ENCODE measurements around the gene TMEM132D. TPM values are rescaled to one million over a fixed set of nuclear protein-coding genes. Genes with fewer than 3 reads are reported as not detected.

Gene TMEM132D
- total and polyA plus RNA-seq, 2 of the 8 experiments (the other 6 are each of a cell fraction or from before 2014, with no cell fraction given): 3.5 to 10.1 TPM

DNA sequence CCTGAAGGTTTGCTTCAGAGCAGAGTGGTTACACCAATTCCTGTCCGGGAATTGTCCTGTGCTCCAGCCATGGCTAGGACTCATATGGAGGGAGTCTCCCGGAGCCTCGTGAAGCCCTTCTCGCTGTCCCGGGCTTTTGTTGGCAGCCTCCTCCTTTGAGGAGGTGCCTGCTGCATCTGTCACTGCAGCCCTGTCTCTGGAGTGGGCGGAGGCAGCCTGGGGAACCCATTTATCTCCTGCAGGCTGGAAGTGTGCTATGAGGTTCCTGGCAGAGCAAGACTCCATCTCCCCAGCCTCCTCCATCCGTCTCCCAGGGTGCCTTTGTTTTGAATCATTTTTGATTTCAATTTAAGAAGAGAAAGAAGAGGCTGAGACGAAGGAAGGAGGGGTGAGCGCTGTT is 695.3 kb downstream of the TMEM132D start:
- no peak overlapping the region for H3K4me3 ChIP-seq (ENCODE audit: extremely low read depth in 1 of 4, insufficient read depth in 2 of 4, low read depth in 3 of 4, low read length in 4 of 4)
- POLR2A ChIA-PET (ENCODE audit: partially characterized antibody): no interaction called here
- no peak overlapping the region for H2BK12ac ChIP-seq (ENCODE audit: low read depth, low read length)
- H2BK5ac ChIP-seq (ENCODE audit: low read depth, low read length): no peak overlapping the region
- H4K5ac ChIP-seq (ENCODE audit: insufficient read length, low read depth, low read length): no peak overlapping the region
- no peak overlapping the region for H3K27ac ChIP-seq (ENCODE audit: low read depth, low read length)
- FAIRE-seq (no peak), DNase-seq (ENCODE audit: low read depth in 1 of 2, low spot score in 2 of 2) (no peak)
- H3K4me1 ChIP-seq (replicated peaks in 1 of 4; ENCODE audit: control insufficient read depth in 3 of 4, insufficient read depth in 4 of 4, low read length in 3 of 4): no peaks in the 10 kb centered on the region
- H2AK5ac ChIP-seq (ENCODE audit: low read depth, low read length): no peak overlapping the region
- H3K23ac ChIP-seq (ENCODE audit: insufficient read length): no peak overlapping the region
- no peak overlapping the region for H2AFZ ChIP-seq (ENCODE audit: low read length)
- no peaks in the 10 kb centered on the region for H3K27me3 ChIP-seq (replicated peaks in 1 of 4; ENCODE audit: control insufficient read depth in 3 of 4, extremely low read depth in 1 of 4, insufficient read depth in 3 of 4, low read length in 3 of 4)
- H3K36me3 ChIP-seq (ENCODE audit: control insufficient read depth in 2 of 4, insufficient read depth in 4 of 4, low read length in 3 of 4): no peaks in the 10 kb centered on the region
- H4K91ac ChIP-seq (replicated peaks; ENCODE audit: insufficient read length, low read length): no peak overlapping the region
- no peak overlapping the region for H3K9ac ChIP-seq (replicated peaks in 1 of 4; ENCODE audit: extremely low read depth in 1 of 4, low read depth in 3 of 4, low read length in 3 of 4)
- H3K79me1 ChIP-seq (ENCODE audit: low read depth, low read length): no peaks in the 10 kb centered on the region
- no peak overlapping the region for H2BK20ac ChIP-seq (ENCODE audit: low read length)
- H3K9me3 ChIP-seq (ENCODE audit: insufficient read depth in 2 of 2, low read depth in 1 of 2, low read length in 1 of 2): no peaks in the 10 kb centered on the region
- CTCF ChIA-PET (ENCODE audit: partially characterized antibody): no interaction called here
- no peak overlapping the region for H3K56ac ChIP-seq (replicated peaks; ENCODE audit: insufficient read length, low read depth, low read length)
- H4K20me1 ChIP-seq (replicated peaks in 1 of 2; ENCODE audit: control insufficient read depth in 1 of 2, insufficient read depth in 2 of 2, low read length in 2 of 2): no peaks in the 10 kb centered on the region
- no peak overlapping the region for H3K4me2 ChIP-seq (ENCODE audit: insufficient read depth in 1 of 2, low read depth in 2 of 2, low read length in 2 of 2)
- H3K79me2 ChIP-seq (ENCODE audit: control insufficient read depth in 1 of 2, insufficient read depth in 2 of 2, low read length in 2 of 2): no peaks in the 10 kb centered on the region
- no peak overlapping the region for H4K8ac ChIP-seq (ENCODE audit: extremely low read depth, insufficient read depth, low read length)
- H3K18ac ChIP-seq (ENCODE audit: extremely low read depth, low read length): no peak overlapping the region
- 76% methylated on average over 9 of the region's 9 CpGs; no CpG with 5 or more reads in 1 of the 2 experiments for WGBS, 2 experiments (ENCODE audit: extremely low coverage in 1 of 2, insufficient coverage in 1 of 2, insufficient read length in 1 of 2, insufficient replicate concordance in 2 of 2, low coverage in 1 of 2, low lambda C conversion rate in 2 of 2, missing lambda C conversion rate in 1 of 2)
- H2BK15ac ChIP-seq (ENCODE audit: low read length): no peak overlapping the region
- no peak overlapping the region for H3K4ac ChIP-seq (replicated peaks; ENCODE audit: insufficient read length, low read depth, low read length)
- H3K14ac ChIP-seq (ENCODE audit: insufficient read length): no peak overlapping the region
- no peak overlapping the region for H2BK120ac ChIP-seq (replicated peaks; ENCODE audit: low read depth, low read length)
- no peaks in the 10 kb centered on the region; the same call in 1 of the 2 replicates for H3K23me2 ChIP-seq (ENCODE audit: low read depth, low read length)
- TF ChIP-seq SIRT6 (IDR thresholded peaks at IDR 0.05; ENCODE audit: low read length): no peak
- no peak for TF ChIP-seq POU5F1 (IDR thresholded peaks at IDR 0.05; ENCODE audit: low read depth, low read length)
- no peak for TF ChIP-seq FOSL1 (IDR thresholded peaks at IDR 0.05; ENCODE audit: insufficient read depth, low read depth, low read length)

Data from H1 (cell line).